ENCODE data around the gene PLXNC1.

PLXNC1 gene

DNA sequence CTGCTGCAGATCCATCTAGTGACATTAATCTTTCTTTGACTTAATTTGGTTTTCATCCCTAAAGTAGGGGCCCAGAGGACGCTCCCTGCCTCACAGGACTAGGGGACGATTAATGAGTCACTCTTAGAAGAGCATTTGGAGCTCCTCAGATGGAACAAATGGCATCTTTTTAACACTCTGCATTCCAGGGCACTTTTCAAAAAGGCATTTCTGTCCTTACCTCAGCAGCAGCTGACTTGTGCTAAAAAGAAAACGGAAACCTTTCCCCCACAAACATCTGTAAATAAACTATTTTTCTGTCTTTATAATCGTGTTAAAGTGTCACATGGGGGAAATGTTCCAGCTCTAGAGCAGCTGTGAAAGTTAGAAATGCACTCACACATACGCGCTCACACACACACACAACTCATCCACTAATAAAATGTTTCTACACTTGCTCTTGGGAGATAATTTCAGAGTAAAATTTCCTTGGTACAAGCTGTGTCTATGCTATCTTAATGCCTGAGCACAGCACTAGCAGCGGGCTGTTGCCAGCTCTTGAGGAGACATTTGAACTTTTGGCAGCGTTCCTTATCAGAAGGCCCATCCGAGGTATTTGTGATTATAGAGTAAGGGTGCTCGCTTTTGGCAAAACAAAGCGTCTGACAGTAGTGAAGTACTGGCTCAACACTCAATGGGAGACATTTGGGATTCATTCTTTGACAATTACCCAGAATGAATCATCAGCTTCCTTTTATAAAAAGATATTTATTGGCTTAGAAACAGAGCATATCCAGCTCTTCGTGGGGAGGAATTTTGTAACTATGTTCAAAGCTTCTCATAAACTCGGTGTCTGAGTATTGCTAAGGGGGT lies 141.3 kb downstream of the PLXNC1 start:
- intact Hi-C loops (cut with DNase I; ENCODE audit: low total_unique reads): no loop called here
- no peaks in the 10 kb centered on the region for H3K36me3 ChIP-seq
- TF ChIP-seq, protein P1, sequence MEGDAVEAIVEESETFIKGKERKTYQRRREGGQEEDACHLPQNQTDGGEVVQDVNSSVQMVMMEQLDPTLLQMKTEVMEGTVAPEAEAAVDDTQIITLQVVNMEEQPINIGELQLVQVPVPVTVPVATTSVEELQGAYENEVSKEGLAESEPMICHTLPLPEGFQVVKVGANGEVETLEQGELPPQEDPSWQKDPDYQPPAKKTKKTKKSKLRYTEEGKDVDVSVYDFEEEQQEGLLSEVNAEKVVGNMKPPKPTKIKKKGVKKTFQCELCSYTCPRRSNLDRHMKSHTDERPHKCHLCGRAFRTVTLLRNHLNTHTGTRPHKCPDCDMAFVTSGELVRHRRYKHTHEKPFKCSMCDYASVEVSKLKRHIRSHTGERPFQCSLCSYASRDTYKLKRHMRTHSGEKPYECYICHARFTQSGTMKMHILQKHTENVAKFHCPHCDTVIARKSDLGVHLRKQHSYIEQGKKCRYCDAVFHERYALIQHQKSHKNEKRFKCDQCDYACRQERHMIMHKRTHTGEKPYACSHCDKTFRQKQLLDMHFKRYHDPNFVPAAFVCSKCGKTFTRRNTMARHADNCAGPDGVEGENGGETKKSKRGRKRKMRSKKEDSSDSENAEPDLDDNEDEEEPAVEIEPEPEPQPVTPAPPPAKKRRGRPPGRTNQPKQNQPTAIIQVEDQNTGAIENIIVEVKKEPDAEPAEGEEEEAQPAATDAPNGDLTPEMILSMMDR (IDR thresholded peaks at IDR 0.05): no peak
- H3K27ac ChIP-seq: peak overlapping the region; percentile 16
- peak in 1 of 2 donors; percentile 35 for DNase-seq
- no peaks in the 10 kb centered on the region for H3K27me3 ChIP-seq
- no peaks in the 10 kb centered on the region for H3K9me3 ChIP-seq
- H3K4me3 ChIP-seq: no peak overlapping the region
- peaks cover 0 to 18% (median 8%) of the 10 kb centered on the region in 4 donors for H3K4me1 ChIP-seq

DNA sequence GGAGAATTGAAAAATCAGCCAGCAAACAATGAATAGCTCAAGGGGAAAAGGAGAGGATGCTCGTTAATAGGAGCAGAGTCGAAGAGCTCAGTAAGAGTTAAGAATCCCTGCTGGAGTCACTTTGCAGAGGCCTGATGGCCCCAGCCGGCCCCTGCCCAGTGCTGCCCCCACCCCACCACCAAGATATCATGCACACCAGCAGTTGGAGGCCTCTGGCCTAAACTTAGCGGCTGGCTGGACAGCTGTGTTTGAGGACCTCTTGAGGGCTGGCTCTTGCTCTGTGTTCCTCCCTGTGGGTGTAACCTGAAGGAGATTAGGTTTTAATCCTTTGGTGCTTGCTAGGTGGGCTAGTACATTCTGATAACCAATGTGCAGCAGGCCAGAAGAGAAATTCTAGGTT lies 142.0 kb downstream of the PLXNC1 start:
- no peak for DNase-seq
- TF ChIP-seq, protein P1 (IDR thresholded peaks at IDR 0.05): no peak

DNA sequence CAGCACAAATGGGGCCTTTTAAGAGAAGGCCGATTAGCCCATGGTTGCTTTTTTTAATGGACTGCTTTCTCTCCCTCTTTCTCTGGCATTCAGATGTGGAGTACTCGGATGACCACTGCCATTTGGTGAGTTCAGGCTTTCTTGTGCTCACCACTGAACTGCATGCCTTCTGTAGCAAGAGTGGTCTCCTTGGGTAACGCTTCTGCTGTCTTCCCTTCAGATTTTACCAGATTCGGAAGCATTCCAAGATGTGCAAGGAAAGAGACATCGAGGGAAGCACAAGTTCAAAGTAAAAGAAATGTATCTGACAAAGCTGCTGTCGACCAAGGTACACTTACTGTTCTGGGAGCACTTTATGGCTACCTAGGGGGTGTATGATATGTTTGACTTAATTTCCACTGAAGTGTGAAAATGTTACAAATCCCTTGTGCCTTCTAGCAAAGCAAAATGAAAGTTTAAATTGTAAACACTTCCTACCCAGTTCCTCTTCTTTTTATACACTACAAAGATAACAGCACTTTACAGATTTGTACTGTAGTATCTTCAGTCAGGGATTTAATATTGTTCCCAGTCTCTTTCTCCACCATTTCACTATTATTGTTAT lies 148.8 kb downstream of the PLXNC1 start:
- H3K36me3 ChIP-seq: peaks cover 0 to 22% (median 0%) of the 10 kb centered on the region in 3 donors
- DNase-seq: no peak
- intact Hi-C loops (cut with DNase I; ENCODE audit: low total_unique reads): no loop called here
- no peak overlapping the region for H3K27ac ChIP-seq
- no peaks in the 10 kb centered on the region for H3K4me1 ChIP-seq
- no peaks in the 10 kb centered on the region for H3K9me3 ChIP-seq
- no peaks in the 10 kb centered on the region for H3K27me3 ChIP-seq
- TF ChIP-seq, protein P1 (IDR thresholded peaks at IDR 0.05): no peak
- no peak overlapping the region for H3K4me3 ChIP-seq

More for the DNA sequence above, 142.0 kb downstream of the PLXNC1 start:
- Histone ChIP-seq H3K27ac (peak overlapping the region in 1 of 2 donors; percentile 16), H3K27me3 (no peaks in the 10 kb centered on the region), H3K9me3 (no peaks in the 10 kb centered on the region), H3K4me1 (peaks cover 0 to 18% (median 8%) of the 10 kb centered on the region in 4 donors), H3K4me3 (no peak overlapping the region), H3K36me3 (no peaks in the 10 kb centered on the region)
- intact Hi-C loops (cut with DNase I; ENCODE audit: low total_unique reads): no loop called here

DNA sequence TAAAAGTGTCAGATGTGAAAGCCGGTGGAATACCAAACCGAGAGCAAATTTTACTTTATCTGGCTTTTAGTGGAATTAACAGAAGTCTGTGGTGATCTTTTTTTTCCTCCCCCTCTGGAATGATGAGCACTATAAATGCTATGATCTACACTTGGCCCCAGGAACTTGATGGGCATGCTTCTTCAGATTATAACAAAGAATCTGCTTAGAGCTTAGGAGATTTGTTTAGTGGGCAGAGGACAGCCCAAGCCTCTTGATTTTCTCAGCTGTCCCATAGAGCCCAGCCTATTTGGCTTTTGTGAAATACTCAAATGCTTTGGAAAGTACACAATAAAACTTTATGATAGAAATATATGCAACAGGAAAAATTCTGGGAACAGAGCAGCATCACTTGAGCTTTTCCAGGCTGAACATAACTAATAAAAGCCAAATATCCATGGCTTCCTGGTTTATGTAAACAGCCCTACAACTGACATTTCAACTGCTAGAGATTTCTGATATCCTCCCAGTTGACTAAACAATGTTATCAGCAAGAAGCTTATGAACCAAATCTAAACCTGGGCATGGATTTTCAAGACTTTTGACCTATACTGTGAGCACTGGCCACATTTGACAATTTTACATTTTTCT lies 149.6 kb downstream of the PLXNC1 start:
- no peaks in the 10 kb centered on the region for H3K9me3 ChIP-seq
- DNase-seq: no peak
- TF ChIP-seq, protein P1 (IDR thresholded peaks at IDR 0.05): no peak
- H3K27me3 ChIP-seq: no peaks in the 10 kb centered on the region
- H3K4me1 ChIP-seq: no peaks in the 10 kb centered on the region
- intact Hi-C loops (cut with DNase I; ENCODE audit: low total_unique reads): no loop called here
- H3K36me3 ChIP-seq: peaks cover 0 to 22% (median 0%) of the 10 kb centered on the region in 3 donors
- H3K27ac ChIP-seq: no peak overlapping the region
- H3K4me3 ChIP-seq: no peak overlapping the region

DNA sequence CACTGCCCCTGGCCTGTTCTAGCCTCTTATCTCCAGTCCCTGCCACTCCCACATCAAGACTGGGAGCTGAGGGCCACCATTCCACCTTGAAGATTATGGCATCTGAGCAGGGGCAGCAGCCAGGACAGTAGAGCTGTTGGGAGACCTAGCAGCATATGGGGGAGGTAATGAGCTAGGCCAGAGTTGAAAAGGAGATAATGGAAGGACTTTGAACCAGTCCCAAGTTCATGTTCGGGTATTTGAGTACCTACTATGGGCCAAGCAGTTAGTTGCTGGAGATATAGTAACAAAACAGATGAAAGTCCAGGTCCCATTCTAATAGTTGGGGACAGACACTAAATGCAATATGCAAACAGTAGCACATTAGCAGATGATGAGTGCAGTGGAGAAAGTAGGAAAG lies 151.5 kb downstream of the PLXNC1 start:
- H3K9me3 ChIP-seq: no peaks in the 10 kb centered on the region
- intact Hi-C loops (cut with DNase I; ENCODE audit: low total_unique reads): no loop called here
- no peak for DNase-seq
- TF ChIP-seq, protein P1 (IDR thresholded peaks at IDR 0.05): no peak
- H3K4me3 ChIP-seq: no peak overlapping the region
- H3K27me3 ChIP-seq: no peaks in the 10 kb centered on the region
- peaks cover 0 to 10% (median 9%) of the 10 kb centered on the region in 4 donors for H3K4me1 ChIP-seq
- H3K36me3 ChIP-seq: peaks cover 0 to 22% (median 7%) of the 10 kb centered on the region in 3 donors
- no peak overlapping the region for H3K27ac ChIP-seq

Data from tibial artery (tissue), 4 donors.